DND-41 (cell line): ENCODE measurements around the gene SH2D3C.

Experiments used
- EZH2 ChIP-seq: IDR thresholded peaks from 3 replicates; pipeline ENCODE4 v1.6.1; 2012; ENCODE audit warnings: borderline replicate concordance, low read depth, mild to moderate bottlenecking, moderate library complexity, low read length, inconsistent platforms; ENCODE audit not compliant: severe bottlenecking
- TF ChIP-seq, protein P1 (sequence below): IDR thresholded peaks from 2 replicates; pipeline ENCODE4 v1.5.1; 2012; ENCODE audit warnings: borderline replicate concordance, low read length, moderate library complexity, mild to moderate bottlenecking; ENCODE audit not compliant: poor library complexity, severe bottlenecking; ENCODE audit errors: extremely low read depth

DNA sequence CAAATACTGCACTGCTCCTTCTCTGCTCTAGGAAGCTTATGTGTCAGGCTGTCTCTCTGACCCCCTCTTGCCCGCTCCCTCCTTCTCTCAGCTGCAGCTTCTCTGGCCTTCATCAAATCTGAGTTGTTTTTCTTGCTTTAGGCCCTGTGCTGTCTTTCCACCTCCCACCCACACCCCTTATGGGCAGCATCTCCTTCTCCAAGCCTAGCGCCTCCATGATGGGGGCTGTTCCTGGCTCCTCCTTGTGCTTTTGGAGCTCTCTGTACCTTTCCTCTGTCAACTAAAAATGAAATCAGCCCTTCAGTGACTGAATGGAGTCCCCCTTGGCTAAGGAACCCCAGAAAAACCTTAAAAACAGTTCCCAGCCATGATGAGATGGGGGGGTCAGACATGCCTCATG lies 78.3 kb downstream of the SH2D3C start:
- TF ChIP-seq, protein P1, sequence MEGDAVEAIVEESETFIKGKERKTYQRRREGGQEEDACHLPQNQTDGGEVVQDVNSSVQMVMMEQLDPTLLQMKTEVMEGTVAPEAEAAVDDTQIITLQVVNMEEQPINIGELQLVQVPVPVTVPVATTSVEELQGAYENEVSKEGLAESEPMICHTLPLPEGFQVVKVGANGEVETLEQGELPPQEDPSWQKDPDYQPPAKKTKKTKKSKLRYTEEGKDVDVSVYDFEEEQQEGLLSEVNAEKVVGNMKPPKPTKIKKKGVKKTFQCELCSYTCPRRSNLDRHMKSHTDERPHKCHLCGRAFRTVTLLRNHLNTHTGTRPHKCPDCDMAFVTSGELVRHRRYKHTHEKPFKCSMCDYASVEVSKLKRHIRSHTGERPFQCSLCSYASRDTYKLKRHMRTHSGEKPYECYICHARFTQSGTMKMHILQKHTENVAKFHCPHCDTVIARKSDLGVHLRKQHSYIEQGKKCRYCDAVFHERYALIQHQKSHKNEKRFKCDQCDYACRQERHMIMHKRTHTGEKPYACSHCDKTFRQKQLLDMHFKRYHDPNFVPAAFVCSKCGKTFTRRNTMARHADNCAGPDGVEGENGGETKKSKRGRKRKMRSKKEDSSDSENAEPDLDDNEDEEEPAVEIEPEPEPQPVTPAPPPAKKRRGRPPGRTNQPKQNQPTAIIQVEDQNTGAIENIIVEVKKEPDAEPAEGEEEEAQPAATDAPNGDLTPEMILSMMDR, result no peak
- no peak for TF ChIP-seq EZH2
